IPS DF 19.7 (cell line): Measurements from ENCODE around the gene MED25.
A peak's percentile ranks its signal among the peaks of the same experiment; 100 is the strongest.

Experiments used
- DNase-seq: peaks from one replicate; pipeline ENCODE4 v3.0.0-alpha.2; 2013; ENCODE audit warnings: low read depth, low spot score

Gene MED25

DNA sequence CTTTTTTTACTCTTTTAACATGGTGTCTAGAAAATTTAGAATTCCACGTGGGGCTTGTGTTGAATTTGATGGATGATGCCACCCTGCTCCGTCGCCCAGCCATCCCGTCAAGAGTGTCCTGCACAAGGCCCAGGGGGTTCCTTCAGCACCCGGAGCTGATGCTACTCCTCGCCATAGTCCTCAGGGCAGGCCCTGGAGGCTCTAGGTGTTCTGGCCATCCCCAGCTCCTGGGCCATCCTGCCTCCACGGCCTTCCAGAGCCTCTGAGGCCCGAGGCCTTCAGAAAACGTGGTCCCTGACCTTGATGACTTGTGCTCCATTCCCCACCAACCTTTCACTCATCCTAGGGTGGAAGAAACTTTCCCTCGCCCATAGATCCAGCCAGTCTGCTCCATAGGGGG lies 55.7 kb downstream of the MED25 start:
- DNase-seq: no peak

DNA sequence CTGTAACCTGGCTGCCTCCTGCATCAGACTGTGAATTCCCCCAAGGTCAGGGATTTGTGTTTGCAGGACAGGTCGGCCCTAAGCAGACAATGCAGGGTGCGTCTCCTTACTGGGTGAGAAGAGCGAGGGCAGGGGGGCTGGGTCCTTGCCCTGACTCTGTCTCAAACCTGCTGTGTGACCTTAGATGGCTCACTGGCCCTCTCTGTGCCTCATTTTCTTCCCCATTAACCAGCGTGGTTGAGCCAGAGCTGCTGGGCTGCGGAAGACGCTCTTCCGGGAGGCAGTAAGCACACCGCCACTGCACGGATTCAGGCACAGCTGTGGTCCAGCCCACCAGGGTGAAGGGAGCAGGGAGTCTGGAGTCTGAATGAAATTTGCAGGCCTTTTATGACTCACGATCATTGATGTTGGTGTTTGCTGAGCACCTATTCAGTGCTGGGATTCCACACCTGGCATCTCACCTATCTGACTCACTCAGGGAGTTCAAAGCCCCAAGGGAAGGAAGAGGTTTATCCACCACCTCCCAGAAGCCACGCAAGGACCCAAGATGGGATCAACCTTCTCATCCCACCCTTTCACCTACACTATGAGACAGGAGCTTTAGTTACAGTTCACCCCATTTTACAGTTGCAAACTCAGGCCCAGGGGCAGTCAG lies 56.5 kb downstream of the MED25 start:
- no peak for DNase-seq

DNA sequence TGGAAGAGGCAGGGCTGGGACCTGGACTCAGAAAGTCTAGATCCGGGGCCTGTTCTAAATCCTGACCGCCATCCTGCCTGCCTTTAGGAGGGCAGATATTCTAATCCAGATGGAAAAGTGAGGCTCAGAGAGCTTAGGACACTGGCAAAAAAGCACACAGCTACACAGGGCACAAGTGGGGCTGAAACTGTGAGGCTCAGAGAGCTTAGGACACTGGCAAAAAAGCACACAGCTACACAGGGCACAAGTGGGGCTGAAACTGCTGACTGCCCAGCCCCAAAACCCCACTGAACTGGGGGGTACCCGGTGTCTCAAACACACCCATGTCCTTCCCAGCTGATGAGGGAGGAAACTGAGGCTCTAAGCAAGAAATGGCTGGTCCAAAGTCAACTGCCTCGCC lies 57.1 kb downstream of the MED25 start:
- no peak for DNase-seq

DNA sequence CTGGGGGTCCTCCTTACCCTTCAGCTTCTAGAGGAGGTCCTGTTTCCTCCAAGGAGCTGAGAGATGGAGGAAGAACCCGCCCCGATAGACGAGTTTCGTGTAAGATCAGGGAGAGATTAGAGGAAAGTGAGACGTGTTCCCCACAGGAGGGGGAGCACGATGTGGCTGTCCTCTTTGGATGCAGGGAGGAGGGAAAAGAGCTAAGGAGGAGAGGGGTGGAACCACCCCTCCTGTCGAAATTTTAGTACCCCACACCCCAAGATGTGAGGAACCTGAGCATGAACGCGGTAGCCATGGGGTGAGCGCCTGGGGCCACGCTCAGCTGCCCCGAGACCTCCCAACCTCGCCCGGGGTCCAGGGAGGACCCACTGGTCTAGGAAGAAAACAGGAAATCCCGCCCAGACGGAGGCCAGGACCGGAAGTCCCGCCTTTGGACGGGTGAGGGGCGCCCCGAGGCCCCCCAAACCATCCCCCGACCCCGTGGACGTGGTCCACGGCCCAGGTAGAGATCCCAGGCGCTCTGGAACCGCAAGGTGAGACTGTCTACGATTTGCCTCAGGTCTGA lies 57.9 kb downstream of the MED25 start:
- no peak for DNase-seq

DNA sequence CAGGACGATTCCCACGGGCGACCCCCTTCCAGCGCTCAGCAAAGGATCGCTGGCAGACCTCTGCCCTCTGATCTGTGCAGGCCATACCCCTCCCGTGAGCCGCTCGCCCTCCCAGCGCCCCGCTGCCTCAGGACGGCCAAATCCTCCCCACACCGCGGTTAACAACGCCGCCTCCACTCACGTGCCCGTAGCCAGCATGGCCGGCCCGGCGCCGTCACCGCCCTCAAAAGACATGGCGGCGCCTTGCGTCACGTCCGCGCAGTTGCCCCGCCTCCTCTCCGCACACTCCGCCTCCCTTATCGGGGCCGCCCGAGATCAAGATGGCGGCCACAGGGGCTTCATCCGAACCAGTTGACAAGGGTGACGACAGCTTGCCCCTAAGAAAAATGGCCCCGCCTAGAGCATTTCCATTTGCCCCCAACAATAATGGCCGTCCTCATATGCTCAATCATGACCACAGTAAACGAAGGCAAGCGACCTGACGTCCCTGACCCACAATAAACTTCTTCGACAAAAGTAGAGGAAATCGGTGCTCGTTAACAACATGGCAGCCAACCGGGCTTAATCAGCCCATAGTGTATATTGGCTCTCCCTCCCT lies 58.4 kb downstream of the MED25 start:
- no peak for DNase-seq

DNA sequence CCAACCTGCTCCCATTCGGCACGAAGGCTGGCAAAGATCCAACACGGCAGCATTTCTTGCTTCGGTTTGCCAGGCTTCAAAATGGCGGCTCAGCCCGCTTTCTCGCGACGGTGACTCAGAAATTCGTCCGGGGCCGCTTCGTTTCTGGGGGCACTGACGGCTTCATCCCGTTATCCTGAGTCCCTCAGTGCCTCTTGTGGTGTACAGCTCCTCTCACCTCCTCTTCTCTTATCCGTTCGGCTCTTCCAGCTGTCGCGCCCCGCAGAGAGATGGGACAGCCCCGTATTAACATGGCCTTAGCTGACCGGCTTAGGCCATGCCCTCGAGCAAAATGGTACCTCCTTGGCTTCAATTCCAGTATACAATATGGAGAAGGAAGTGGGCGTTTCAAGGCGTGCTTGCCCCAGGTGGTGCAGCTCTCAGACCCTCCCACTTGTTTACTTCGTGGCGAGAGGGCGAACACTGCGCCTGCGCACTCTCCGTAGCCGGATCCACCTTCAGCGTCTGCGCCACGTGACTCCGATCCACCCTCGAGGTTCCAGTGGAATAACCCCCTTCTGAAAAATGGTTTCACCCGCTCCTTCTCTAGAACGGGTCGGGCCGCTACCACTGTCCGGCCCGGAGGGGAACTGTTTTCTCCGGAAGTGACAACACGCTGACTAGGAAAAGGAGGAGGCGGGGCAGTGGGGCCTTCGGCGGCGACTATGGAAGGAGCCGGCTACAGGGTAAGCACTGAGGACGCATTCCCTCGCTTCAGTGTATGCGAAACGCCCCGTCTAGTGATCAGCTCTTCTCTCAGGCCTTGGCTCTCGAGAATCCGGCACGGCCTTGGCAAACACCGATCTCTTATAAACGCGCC lies 59.2 kb downstream of the MED25 start, which contains the start of the genes AKT1S1 and TBC1D17:
Gene AKT1S1 (minus strand): TSS at position 336 of the 859 bp plus-strand sequence. CDS start 4,060 bp downstream, outside the sequence.
Gene TBC1D17 (plus strand): TSS at position 683 of the 859 bp plus-strand sequence. CDS start 22 bp downstream, at position 705.
- DNase-seq: peak; percentile 99

DNA sequence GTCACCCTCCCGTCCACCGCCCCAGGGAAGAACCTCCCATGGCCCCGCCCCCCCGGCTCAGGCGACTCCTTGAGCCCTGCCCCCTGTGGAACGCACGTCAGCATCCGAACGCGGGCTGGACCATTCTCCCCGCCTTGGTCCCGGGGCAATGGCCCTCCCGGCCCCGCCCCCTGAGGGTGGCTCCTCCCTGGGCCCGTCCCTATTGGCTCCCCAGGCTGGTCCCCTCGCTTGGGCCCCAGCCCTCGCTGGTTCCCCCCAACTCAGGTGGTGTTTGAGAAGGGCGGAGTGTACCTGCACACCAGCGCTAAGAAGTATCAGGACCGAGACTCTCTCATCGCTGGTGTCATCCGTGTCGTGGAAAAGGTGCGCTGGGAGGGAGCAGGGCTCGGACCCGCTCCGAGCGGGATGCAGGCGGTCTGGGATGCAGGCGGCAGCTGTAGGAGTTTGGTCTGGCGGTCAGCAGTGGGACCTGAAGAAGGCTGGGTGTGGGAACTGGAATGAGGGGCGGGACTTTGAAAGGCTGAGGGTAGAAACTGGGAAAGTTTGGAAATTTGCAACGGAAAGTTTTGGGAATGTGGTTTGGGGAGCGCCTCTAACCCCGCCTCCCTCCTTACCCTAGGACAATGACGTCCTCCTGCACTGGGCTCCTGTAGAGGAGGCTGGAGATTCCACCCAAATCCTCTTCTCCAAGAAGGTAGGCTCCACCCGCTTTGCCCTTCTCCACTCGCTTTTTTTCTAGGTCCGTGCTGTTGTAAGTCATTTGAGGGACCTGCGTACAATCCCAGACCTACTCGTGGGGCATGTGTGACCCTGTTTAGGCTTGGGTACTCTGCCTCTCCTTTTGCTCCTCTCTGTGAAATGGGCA lies 60.0 kb downstream of the MED25 start:
- no peak for DNase-seq

DNA sequence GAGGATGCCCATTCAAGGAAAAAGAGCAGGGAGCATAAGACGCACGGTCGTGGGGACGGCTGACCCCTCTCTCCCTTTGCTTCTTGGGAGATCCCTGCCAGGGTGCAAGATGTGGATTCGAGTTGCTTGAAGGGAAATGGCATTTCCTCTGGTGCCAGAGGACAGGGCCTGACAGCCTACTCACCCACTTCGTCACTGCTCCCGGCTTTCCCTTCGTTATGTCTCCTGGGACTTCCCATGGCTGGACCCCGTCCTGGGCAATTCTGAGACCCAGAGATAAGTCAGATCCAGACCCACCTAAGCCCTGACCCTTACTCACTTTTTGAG lies 60.6 kb downstream of the MED25 start:
- DNase-seq: no peak

DNA sequence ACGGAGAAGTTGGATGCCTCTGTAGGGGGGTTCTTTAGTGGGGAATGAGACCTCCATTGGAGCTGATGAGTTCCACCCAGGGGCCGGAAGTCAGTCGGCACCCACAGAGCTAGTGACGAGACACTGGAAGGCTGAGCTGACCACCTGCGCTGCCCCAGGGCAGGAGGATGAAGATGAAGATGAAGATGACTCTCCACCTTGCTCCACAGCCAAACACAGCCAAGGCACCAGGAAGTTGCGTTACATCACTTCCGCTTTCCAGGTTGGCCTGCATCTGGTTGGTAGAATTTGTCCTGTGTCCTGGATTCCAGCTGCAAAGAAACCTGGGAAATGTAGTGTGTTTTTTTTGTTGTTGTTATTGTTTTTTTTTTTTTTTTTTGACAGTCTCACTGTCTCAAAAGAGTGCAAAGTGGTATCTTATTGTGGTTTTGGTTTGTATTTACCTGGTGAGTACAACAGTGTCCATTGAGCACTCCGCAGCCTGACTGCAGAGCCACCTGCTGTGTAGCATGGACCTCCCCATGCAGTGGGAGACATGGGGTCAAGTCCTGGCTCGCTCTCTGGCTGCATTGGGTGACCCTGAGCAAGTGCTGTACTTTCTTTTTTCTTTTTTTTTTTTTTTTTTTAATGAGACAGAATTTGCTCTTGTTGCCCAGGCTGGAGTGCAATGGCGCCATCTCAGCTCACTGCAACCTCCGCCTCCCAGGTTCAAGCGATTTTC lies 61.3 kb downstream of the MED25 start:
- DNase-seq: no peak

DNA sequence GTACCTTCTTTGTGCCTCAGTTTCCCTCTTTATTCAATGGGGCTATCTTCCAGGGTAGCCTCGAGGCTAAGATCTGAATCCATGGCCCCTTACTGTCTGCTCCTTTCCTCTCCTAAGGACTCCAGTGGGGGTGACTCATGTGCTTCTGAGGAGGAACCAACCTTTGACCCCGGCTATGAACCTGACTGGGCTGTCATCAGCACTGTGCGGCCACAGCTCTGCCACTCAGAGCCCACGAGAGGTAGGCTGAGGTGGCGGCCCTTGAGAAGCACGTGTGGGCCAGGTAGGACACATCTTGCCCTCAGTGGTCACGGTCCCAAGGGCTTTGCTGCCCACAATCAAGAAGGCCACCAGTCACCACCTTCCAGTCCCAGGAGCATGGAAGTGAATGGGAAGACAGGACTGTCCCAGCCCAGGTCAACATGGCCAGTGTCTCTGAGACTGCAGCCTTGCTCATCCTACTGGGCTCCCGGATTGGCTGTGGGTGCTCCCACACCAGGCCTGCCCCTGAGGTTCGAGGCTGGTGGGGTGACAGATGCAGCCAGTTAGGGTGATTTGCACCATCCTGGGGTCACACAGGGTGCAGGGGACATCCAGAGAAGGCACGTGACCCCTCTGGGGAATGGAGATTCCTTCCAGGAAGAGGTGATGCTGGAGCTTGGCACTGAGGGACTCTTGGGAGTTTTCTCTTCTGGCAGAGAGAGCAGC lies 62.2 kb downstream of the MED25 start:
- no peak for DNase-seq

DNA sequence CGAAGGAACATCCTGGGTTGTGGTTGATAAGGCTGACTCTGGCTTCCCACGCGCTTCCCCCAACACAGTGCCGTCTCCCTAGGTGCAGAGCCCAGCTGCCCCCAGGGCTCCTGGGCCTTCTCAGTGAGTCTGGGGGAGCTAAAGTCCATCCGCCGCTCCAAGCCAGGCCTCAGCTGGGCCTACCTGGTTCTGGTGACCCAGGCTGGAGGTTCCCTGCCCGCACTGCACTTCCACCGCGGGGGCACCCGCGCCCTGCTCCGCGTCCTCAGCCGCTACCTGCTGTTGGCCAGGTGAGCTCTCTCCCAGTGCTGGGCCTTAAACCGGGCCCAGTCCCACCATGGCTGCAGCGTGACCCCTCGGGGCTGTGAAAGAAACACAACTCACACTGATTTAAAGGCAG lies 63.1 kb downstream of the MED25 start:
- DNase-seq: no peak

DNA sequence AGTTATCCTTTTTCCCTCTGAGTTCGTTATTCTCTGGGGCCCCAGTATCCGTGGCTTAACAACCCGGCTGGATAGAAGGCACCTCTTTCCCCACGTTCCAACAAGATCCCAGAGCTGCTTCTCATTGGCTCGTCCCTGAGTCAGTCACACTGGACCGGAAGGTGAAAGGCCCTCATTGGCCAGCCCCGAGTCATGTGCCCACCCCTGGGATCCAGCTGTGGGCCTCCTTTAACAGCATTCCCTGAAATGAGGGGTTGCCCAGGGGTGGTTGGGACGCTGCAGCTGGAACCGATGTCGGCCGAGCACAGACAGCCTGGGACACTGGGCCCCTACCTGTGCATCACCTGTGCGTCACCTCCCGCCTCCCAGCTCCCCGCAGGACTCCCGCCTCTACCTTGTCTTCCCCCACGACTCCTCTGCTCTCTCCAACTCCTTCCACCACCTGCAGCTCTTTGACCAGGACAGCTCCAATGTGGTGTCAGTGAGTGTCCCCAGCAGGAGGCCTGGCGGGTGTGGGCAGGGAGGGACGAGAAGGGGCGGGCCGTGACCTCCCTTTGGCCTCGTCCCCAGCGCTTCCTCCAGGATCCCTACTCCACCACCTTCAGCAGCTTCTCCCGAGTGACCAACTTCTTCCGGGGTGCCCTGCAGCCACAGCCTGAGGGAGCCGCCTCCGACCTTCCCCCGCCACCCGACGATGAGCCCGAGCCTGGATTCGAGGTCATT lies 63.7 kb downstream of the MED25 start:
- no peak for DNase-seq

DNA sequence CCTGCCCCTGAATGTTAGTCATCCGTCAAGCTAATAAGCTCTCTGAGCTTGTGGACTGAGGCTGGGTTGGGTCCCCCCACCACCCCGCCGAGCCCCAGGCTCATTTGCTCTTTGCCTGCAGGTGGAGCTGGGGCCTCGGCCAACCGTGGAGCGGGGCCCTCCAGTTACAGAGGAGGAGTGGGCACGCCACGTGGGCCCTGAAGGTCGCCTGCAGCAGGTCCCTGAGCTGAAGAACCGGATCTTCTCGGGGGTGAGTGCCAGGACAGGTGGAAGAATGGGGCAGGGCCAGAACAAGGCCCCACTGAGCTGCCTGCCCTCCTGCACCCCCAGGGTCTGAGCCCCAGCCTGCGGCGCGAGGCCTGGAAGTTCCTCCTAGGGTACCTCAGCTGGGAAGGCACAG lies 64.6 kb downstream of the MED25 start:
- DNase-seq: no peak

DNA sequence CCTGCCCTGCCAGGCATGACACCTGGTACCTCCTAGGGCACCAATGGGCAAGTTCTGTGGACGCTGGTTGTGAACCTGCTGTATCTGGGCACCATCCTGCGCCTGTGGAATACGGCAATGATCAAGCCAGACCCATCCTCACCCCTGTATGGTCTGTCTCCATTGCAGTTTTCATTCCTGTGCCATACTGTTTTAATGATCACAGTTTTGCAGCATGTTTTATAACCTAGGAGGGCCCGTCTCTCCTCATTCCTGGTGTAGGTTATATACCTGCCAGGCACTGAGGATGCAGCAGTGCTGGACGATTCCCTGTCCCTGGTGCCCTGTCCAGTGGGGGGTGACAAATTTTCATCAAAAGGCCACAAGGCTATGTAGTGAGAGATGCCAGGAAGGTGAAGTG lies 65.0 kb downstream of the MED25 start:
- no peak for DNase-seq

DNA sequence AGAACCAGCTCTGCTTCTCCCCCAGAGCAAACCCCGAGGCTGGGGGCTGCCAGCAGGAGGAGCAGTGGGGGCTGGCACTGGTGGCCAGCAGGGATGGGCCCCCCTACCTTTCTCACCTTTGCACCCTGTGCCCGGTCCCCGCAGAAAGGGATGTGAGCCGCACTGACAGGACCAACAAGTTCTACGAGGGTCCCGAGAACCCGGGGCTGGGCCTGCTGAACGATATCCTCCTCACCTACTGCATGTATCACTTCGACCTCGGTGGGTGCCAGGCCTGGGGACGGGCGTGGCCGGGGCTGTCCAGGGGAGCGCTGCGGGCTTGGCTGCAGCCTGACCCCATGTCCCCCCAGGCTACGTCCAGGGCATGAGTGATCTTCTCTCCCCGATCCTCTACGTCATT lies 66.0 kb downstream of the MED25 start:
- DNase-seq: no peak

DNA sequence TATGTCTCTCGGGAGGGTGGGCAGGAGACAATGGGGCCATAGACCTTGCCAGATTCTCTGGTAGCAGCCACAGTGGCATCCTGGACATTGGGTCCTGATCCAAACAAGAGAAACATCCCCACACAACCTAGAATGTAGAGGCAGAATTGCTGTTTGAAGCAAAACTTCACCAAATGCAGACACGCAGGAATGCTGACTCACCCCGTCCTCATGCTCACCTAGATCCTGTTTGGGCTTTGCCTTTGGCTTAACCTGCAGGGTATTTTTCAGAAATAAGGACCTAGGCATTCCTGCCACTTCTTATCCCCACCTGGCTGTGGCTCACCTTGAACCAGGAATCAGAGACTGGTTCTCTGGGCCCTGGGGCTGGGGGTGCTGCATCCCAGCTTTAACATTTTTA lies 66.7 kb downstream of the MED25 start:
- DNase-seq: no peak
